AG04450 (cell line): Measurements from ENCODE around the gene PCDH10. TPM values are rescaled to one million over a fixed set of nuclear protein-coding genes. Genes with fewer than 3 reads are reported as not detected.

Source experiments
- CTCF ChIA-PET: fragments of 300-600, 350-600 bp; formaldehyde crosslinking; extraction: SDS; loops from one replicate; lab custom pipeline; 2022; ENCODE audit warnings: antibody characterized with exemption, inconsistent platforms; lab: Charles Lee
- POLR2A ChIA-PET: fragments of 350-600 bp; formaldehyde crosslinking; extraction: SDS; loops from one replicate; lab custom pipeline; 2021; ENCODE audit warnings: antibody characterized with exemption, inconsistent platforms; lab: Yijun Ruan, JAX
- DNase-seq: peaks from one replicate; pipeline ENCODE4 v3.0.0-alpha.2; 2011; ENCODE audit warnings: low read depth, low spot score
- H3K27ac ChIP-seq: one replicate; pipeline ENCODE4 v1.5.1; 2012; ENCODE audit warnings: low read depth, low read length, control low read depth
- H3K27me3 ChIP-seq: one replicate; pipeline ENCODE4 v1.6.0; 2012; ENCODE audit warnings: low read length; ENCODE audit not compliant: control insufficient read depth, insufficient read depth
- H3K4me3 ChIP-seq: 2 replicates; pipeline ENCODE4 v1.5.1; 2011; ENCODE audit warnings: mild to moderate bottlenecking, low read depth, low read length, control low read depth
- H3K9me3 ChIP-seq: 2 replicates; pipeline ENCODE4 v1.5.1; 2012; ENCODE audit warnings: low read length; ENCODE audit not compliant: control insufficient read depth, insufficient read depth
- CTCF ChIP-seq: IDR thresholded peaks from 2 replicates; pipeline ENCODE4 v1.5.1; 2011; ENCODE audit warnings: low read depth, low read length, control low read depth, inconsistent platforms
- polyA plus RNA-seq: library from polyadenylated mRNA; depleted of rRNA; stranded (reverse); fragments of >200 nt; gene quantifications from 2 replicates; pipeline ENCODE4 v1.2.3, GENCODE V29; 2011

PCDH10 gene
- polyA plus RNA-seq, 1 experiment, result 0.37 TPM

DNA sequence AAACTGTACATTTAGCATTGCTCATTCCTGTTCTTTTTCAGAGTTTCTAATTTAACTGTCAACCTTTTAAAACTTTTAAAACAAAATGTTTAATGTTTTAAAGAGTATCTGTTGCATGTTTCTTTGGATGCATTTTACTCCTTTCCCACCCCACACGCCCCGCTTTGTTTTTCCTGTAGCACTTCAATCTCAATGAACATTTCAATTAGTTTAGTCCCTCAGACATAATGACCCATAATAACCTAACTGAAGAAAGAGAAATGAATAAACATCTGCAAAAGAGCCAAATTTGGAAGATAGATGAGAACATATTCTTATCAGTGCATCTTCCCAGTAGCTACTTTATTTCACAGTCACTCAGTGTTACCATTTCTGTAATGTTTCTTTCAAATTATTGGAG lies 7.5 kb downstream of the PCDH10 start:
- Histone ChIP-seq H3K27me3 (peaks cover 23% of the 10 kb centered on the region), H3K4me3 (no peak overlapping the region), H3K9me3 (no peaks in the 10 kb centered on the region; the same call in 1 of the 2 replicates), H3K27ac (no peak overlapping the region)
- ChIA-PET CTCF (interaction anchor here (2.7 kb wide), 1 partner anchor 10 kb away, joined by 21 read pairs; no protein-coding TSS in a partner anchor), POLR2A (no interaction called here)
- DNase-seq, result no peak
- TF ChIP-seq CTCF, result no peak

GRCh38 chr4:133157460-133158160 lies 8.5 kb downstream of the PCDH10 start:
- Histone ChIP-seq H3K27ac (no peak overlapping the region), H3K9me3 (no peaks in the 10 kb centered on the region), H3K4me3 (no peak overlapping the region), H3K27me3 (peaks cover 12% of the 10 kb centered on the region)
- ChIA-PET POLR2A (no interaction called here), CTCF (interaction anchor here (2.7 kb wide), 1 partner anchor 11 kb away, joined by 21 read pairs; no protein-coding TSS in a partner anchor)
- no peak for DNase-seq
- TF ChIP-seq CTCF, result no peak

DNA sequence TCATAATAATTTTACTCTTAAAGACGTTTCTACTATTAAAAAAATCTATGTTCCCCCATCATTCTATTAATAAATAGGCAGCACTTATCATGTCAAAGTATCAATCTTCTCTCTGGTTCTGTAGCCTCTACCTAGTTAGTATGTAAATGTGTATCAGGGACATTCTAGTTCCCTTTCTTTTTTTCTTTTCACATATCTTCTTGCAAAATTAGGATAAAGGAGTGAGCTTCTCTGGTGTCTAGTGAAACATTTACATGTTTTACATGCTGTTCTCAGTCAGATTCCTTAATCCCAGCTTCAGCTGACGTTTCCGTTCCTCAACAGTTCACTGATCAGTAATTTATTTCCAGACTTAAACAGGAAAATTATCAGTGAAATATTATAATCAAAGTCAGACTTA lies 11.8 kb downstream of the PCDH10 start:
- H3K27ac ChIP-seq, result no peak overlapping the region
- H3K9me3 ChIP-seq, result no peaks in the 10 kb centered on the region
- no peak for DNase-seq
- CTCF ChIA-PET, result interaction anchor here (2.7 kb wide), 1 partner anchor 14 kb away, joined by 15 read pairs; no protein-coding TSS in a partner anchor
- no peak for TF ChIP-seq CTCF
- H3K4me3 ChIP-seq, result no peak overlapping the region
- POLR2A ChIA-PET, result no interaction called here
- no peaks in the 10 kb centered on the region for H3K27me3 ChIP-seq

DNA sequence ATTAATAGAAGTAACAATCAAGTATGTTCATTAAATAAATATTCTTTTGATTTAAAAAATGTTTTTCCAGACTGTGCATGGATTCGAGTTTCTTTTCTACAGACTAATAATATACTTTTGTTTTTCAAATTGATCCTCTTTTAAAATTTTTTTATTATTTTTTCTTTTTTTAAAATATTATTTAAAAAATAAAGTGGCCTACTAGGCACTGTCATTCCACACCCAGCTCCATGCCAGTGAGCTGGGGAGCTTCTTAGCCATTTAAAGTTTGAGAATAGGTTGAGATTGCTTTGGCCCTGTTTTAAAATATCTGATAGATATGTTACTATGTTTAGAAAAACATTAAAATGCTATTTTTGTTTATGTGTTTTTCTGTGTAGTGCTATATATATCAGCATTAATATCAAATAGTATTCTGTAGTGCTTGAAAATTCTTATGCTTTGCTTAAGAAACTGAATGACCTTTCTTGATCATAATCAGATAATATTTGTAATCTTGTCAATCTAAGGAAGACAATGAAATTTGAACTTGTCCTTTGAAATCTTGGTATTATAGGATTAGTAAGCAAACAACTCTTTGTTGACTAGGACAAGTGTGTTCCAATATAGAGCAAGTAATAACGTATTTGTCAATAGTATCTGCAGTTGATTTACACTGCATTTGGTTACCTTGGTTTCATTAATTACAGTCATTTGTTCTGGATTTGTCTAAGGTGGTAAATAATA lies 12.6 kb downstream of the PCDH10 start:
- H3K27ac ChIP-seq, result no peak overlapping the region

More for the DNA sequence above, 12.6 kb downstream of the PCDH10 start:
- ChIA-PET POLR2A (no interaction called here), CTCF (interaction anchor here (2.7 kb wide), 1 partner anchor 15 kb away, joined by 15 read pairs; no protein-coding TSS in a partner anchor)
- no peak for TF ChIP-seq CTCF
- DNase-seq, result no peak
- H3K4me3 ChIP-seq, result no peak overlapping the region
- no peaks in the 10 kb centered on the region for H3K9me3 ChIP-seq
- no peaks in the 10 kb centered on the region for H3K27me3 ChIP-seq
